Muscle of arm (tissue), 12 donors: ENCODE data around the gene MFAP2. TPM values are rescaled to one million over a fixed set of nuclear protein-coding genes. Genes with fewer than 3 reads are reported as not detected.
"Not testable (repeated sequence)": the region's sequence is repeated elsewhere in the genome, so short reads cannot be mapped to it uniquely, and the experiment has no call there.

Source experiments
- DNase-seq: peaks from one replicate; pipeline ENCODE4 v3.0.0-alpha.2; 2013
- polyA plus RNA-seq, 12 donors: library from polyadenylated mRNA; unstranded; fragments of 120-200 nt; gene quantifications; one replicate each; pipeline ENCODE4 v1.2.1, GENCODE V29; 2013; ENCODE audit not compliant: insufficient read length in 12 of 12

The MFAP2 gene
- polyA plus RNA-seq, 12 donors: 45.3 to 340 (median 72.6) TPM; not detected in 1

GRCh38 chr1:16933945-16934344 lies 46.5 kb downstream of the MFAP2 start:
- DNase-seq: not testable (repeated sequence)

GRCh38 chr1:16931206-16931934 lies 49.0 kb downstream of the MFAP2 start:
- DNase-seq: not testable (repeated sequence)

GRCh38 chr1:16929146-16930041 lies 51.0 kb downstream of the MFAP2 start:
- not testable (repeated sequence) for DNase-seq

- no peak for DNase-seq
These were observed 52.5 kb downstream of the MFAP2 start for GRCh38 chr1:16927711-16928485.

- DNase-seq: no peak
These were observed 53.2 kb downstream of the MFAP2 start for GRCh38 chr1:16927256-16927655.

GRCh38 chr1:16926491-16927073 lies 53.8 kb downstream of the MFAP2 start:
- DNase-seq: no peak

GRCh38 chr1:16925635-16926490 lies 54.6 kb downstream of the MFAP2 start:
- no peak for DNase-seq

GRCh38 chr1:16924919-16925477 lies 55.4 kb downstream of the MFAP2 start:
- no peak for DNase-seq

Other genes starting within 250 kb of the MFAP2 start
- not detected for gene RNU1-4, start 240.1 kb downstream of the MFAP2 start, polyA plus RNA-seq
- gene RNU1-2, start 84.6 kb downstream of the MFAP2 start, polyA plus RNA-seq: not detected
- 10 to 100 TPM in 11 of 12 donors, not detected in 1; 13.3 to 46.0 (median 18.7) TPM for gene CROCC, start 58.7 kb downstream of the MFAP2 start, polyA plus RNA-seq
- 10 to 100 TPM in 11 of 12 donors, not detected in 1; 11.8 to 36.6 (median 17.3) TPM for gene ATP13A2, start 31.3 kb upstream of the MFAP2 start, polyA plus RNA-seq
- 100 to 1,000 TPM in 9 of 12 donors, 10 to 100 TPM in 2, not detected in 1; 67.4 to 139 (median 122) TPM for gene SDHB, start 73.4 kb upstream of the MFAP2 start, polyA plus RNA-seq
- 100 to 1,000 TPM in 5 of 12 donors, 10 to 100 TPM in 7; 28.1 to 807 (median 91.2) TPM for gene PADI2, start 138.8 kb upstream of the MFAP2 start, polyA plus RNA-seq
- under 1 TPM in 10 of 12 donors, not detected in 2; 0.15 to 0.76 (median 0.35) TPM for gene PADI1, start 224.5 kb upstream of the MFAP2 start, polyA plus RNA-seq